Measurements from ENCODE around the gene UGT3A2. TPM values are rescaled to one million over a fixed set of nuclear protein-coding genes. Genes with fewer than 3 reads are reported as not detected.

The UGT3A2 gene
- total and polyA plus RNA-seq, 4 donors = 0.14 to 0.65 (median 0.18) TPM

- no peak overlapping the region for H3K27ac ChIP-seq (ENCODE audit: low read depth in 1 of 2, low read length in 2 of 2)
- 91% methylated on average over 2 of the region's 2 CpGs for WGBS
- TF ChIP-seq EGR1 (IDR thresholded peaks at IDR 0.05; ENCODE audit: low read depth in 2 of 2) (no peak), JUND (IDR thresholded peaks at IDR 0.05) (no peak), YY1 (IDR thresholded peaks at IDR 0.05) (no peak)
- no peak overlapping the region for H3K4me3 ChIP-seq (ENCODE audit: low read depth in 1 of 3, low read length in 3 of 3)
- no peak overlapping the region for H3K9ac ChIP-seq (ENCODE audit: low read depth in 1 of 2, low read length in 2 of 2)
- no peaks in the 10 kb centered on the region for H3K36me3 ChIP-seq (ENCODE audit: control insufficient read depth in 4 of 4, insufficient read depth in 3 of 4, low read depth in 1 of 4, low read length in 3 of 4)
- no peak for DNase-seq (ENCODE audit: low spot score)
- H3K27me3 ChIP-seq (ENCODE audit: control insufficient read depth in 4 of 4, insufficient read depth in 4 of 4, low read length in 3 of 4) = no peaks in the 10 kb centered on the region
- H3K9me3 ChIP-seq (ENCODE audit: control insufficient read depth in 4 of 4, low read length in 3 of 4) = no peaks in the 10 kb centered on the region
- peaks cover 0 to 6% (median under 1%) of the 10 kb centered on the region in 4 donors for H3K4me1 ChIP-seq (ENCODE audit: control insufficient read depth in 4 of 4, insufficient read depth in 4 of 4, low read length in 3 of 4)
These were observed 7.9 kb downstream of the UGT3A2 start for GRCh38 chr5:36058776-36059175.

- TF ChIP-seq RAD21 (IDR thresholded peaks at IDR 0.05) = no peak
- no peak for TF ChIP-seq EGR1 (IDR thresholded peaks at IDR 0.05; ENCODE audit: low read depth in 2 of 2)
- TF ChIP-seq, protein P1, sequence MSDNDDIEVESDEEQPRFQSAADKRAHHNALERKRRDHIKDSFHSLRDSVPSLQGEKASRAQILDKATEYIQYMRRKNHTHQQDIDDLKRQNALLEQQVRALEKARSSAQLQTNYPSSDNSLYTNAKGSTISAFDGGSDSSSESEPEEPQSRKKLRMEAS (IDR thresholded peaks at IDR 0.05) = no peak
- TF ChIP-seq, protein P2, sequence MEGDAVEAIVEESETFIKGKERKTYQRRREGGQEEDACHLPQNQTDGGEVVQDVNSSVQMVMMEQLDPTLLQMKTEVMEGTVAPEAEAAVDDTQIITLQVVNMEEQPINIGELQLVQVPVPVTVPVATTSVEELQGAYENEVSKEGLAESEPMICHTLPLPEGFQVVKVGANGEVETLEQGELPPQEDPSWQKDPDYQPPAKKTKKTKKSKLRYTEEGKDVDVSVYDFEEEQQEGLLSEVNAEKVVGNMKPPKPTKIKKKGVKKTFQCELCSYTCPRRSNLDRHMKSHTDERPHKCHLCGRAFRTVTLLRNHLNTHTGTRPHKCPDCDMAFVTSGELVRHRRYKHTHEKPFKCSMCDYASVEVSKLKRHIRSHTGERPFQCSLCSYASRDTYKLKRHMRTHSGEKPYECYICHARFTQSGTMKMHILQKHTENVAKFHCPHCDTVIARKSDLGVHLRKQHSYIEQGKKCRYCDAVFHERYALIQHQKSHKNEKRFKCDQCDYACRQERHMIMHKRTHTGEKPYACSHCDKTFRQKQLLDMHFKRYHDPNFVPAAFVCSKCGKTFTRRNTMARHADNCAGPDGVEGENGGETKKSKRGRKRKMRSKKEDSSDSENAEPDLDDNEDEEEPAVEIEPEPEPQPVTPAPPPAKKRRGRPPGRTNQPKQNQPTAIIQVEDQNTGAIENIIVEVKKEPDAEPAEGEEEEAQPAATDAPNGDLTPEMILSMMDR (IDR thresholded peaks at IDR 0.05; ENCODE audit: low read depth, low read length, missing input control) = no peak
- no peak for TF ChIP-seq RXRA (IDR thresholded peaks at IDR 0.05)
- TF ChIP-seq, protein P3, sequence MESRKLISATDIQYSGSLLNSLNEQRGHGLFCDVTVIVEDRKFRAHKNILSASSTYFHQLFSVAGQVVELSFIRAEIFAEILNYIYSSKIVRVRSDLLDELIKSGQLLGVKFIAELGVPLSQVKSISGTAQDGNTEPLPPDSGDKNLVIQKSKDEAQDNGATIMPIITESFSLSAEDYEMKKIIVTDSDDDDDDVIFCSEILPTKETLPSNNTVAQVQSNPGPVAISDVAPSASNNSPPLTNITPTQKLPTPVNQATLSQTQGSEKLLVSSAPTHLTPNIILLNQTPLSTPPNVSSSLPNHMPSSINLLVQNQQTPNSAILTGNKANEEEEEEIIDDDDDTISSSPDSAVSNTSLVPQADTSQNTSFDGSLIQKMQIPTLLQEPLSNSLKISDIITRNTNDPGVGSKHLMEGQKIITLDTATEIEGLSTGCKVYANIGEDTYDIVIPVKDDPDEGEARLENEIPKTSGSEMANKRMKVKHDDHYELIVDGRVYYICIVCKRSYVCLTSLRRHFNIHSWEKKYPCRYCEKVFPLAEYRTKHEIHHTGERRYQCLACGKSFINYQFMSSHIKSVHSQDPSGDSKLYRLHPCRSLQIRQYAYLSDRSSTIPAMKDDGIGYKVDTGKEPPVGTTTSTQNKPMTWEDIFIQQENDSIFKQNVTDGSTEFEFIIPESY (IDR thresholded peaks at IDR 0.05) = no peak
- no peak for TF ChIP-seq TAF1 (conservative IDR thresholded peaks at IDR 0.05)
- no peak for TF ChIP-seq NR2F2 (IDR thresholded peaks at IDR 0.05)
- no peak for TF ChIP-seq HNF4G (IDR thresholded peaks at IDR 0.05)
- no peak for TF ChIP-seq SP1 (IDR thresholded peaks at IDR 0.05)
- TF ChIP-seq, protein P4, sequence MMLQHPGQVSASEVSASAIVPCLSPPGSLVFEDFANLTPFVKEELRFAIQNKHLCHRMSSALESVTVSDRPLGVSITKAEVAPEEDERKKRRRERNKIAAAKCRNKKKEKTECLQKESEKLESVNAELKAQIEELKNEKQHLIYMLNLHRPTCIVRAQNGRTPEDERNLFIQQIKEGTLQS (IDR thresholded peaks at IDR 0.05) = no peak
- TF ChIP-seq GABPA (IDR thresholded peaks at IDR 0.05 in 1 of 2, conservative IDR thresholded peaks at IDR 0.05 in 1 of 2) = no peak
- Histone ChIP-seq H3K4me3 (ENCODE audit: low read depth in 1 of 3, low read length in 3 of 3) (no peak overlapping the region), H3K27me3 (ENCODE audit: control insufficient read depth in 4 of 4, insufficient read depth in 4 of 4, low read length in 3 of 4) (no peaks in the 10 kb centered on the region), H3K9me3 (ENCODE audit: control insufficient read depth in 4 of 4, low read length in 3 of 4) (no peaks in the 10 kb centered on the region), H3K4me1 (ENCODE audit: control insufficient read depth in 4 of 4, insufficient read depth in 4 of 4, low read length in 3 of 4) (peaks cover 0 to 6% (median under 1%) of the 10 kb centered on the region in 4 donors), H3K36me3 (ENCODE audit: control insufficient read depth in 4 of 4, insufficient read depth in 3 of 4, low read depth in 1 of 4, low read length in 3 of 4) (no peaks in the 10 kb centered on the region), H3K9ac (ENCODE audit: low read depth in 1 of 2, low read length in 2 of 2) (no peak overlapping the region), H3K27ac (ENCODE audit: low read depth in 1 of 2, low read length in 2 of 2) (no peak overlapping the region)
- WGBS = 57% methylated on average over 2 of the region's 2 CpGs
- no peak for DNase-seq (ENCODE audit: low spot score)
These were observed 9.3 kb downstream of the UGT3A2 start for GRCh38 chr5:36057386-36057785.

DNA sequence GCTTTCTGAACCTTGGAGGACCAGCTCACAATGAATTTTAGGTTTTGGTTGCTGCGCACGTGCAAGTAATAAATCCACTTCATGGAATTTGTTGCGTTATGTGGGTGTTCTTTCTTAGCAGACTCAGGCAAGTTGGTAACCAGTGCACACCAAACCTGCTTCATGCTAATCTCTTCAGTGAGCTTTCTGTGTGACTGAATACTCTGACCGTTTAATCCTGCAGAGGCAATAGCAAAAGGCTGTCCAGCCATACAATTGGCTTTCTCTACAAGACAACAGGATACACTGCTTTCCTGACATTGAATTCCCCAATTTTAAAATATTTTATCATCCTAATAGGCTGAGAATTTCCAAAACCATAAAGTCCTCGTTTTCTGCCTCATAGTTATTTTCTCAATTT, 10.3 kb downstream of the UGT3A2 start:
- TF ChIP-seq HNF4A (conservative IDR thresholded peaks at IDR 0.05) = no peak
- TF ChIP-seq REST (IDR thresholded peaks at IDR 0.05) = no peak
- TF ChIP-seq, protein P4 (IDR thresholded peaks at IDR 0.05) = no peak
- TF ChIP-seq TAF1 (conservative IDR thresholded peaks at IDR 0.05) = no peak
- TF ChIP-seq, protein P3 (IDR thresholded peaks at IDR 0.05) = no peak
- TF ChIP-seq GABPA (IDR thresholded peaks at IDR 0.05 in 1 of 2, conservative IDR thresholded peaks at IDR 0.05 in 1 of 2) = no peak
- no peak for TF ChIP-seq EGR1 (IDR thresholded peaks at IDR 0.05; ENCODE audit: low read depth in 2 of 2)
- TF ChIP-seq JUND (IDR thresholded peaks at IDR 0.05) = no peak

More for the DNA sequence above, 10.3 kb downstream of the UGT3A2 start:
- no peak for DNase-seq (ENCODE audit: low spot score)
- H3K36me3 ChIP-seq (ENCODE audit: control insufficient read depth in 4 of 4, insufficient read depth in 3 of 4, low read depth in 1 of 4, low read length in 3 of 4) = no peaks in the 10 kb centered on the region
- peaks cover 0 to 6% (median under 1%) of the 10 kb centered on the region in 4 donors for H3K4me1 ChIP-seq (ENCODE audit: control insufficient read depth in 4 of 4, insufficient read depth in 4 of 4, low read length in 3 of 4)
- H3K9me3 ChIP-seq (ENCODE audit: control insufficient read depth in 4 of 4, low read length in 3 of 4) = no peaks in the 10 kb centered on the region
- no peak overlapping the region for H3K27ac ChIP-seq (ENCODE audit: low read depth in 1 of 2, low read length in 2 of 2)
- H3K4me3 ChIP-seq (ENCODE audit: low read depth in 1 of 3, low read length in 3 of 3) = no peak overlapping the region
- H3K27me3 ChIP-seq (ENCODE audit: control insufficient read depth in 4 of 4, insufficient read depth in 4 of 4, low read length in 3 of 4) = no peaks in the 10 kb centered on the region
- no peak overlapping the region for H3K9ac ChIP-seq (ENCODE audit: low read depth in 1 of 2, low read length in 2 of 2)
- 77% methylated on average over 5 of the region's 5 CpGs for WGBS
